ENCODE results near the gene PRKCB.
"Not testable (repeated sequence)": the region's sequence is repeated elsewhere in the genome, so short reads cannot be mapped to it uniquely, and the experiment has no call there.

Gene PRKCB

GRCh38 chr16:24191876-24192402, 356.2 kb downstream of the PRKCB start:
- DNase-seq: no peak

DNA sequence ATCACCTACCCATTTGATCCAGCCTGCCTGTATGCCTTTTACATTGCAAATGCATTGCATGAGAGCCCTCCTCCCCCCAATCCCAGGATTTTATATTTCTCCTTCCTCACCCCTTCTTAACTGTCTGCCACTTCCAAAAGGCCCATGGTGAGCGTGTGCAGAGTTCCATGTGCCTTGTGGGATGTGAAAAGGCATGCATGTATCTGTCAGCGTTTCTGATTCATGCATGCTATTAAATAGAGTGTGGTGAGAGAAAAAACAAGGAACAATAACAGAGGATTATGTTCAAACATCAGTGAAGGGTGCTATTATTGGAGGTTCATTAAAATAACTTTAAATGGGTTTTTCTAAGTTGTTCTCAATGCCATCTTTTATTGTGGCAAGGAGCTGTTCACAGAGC, 359.4 kb downstream of the PRKCB start:
- DNase-seq: no peak

DNA sequence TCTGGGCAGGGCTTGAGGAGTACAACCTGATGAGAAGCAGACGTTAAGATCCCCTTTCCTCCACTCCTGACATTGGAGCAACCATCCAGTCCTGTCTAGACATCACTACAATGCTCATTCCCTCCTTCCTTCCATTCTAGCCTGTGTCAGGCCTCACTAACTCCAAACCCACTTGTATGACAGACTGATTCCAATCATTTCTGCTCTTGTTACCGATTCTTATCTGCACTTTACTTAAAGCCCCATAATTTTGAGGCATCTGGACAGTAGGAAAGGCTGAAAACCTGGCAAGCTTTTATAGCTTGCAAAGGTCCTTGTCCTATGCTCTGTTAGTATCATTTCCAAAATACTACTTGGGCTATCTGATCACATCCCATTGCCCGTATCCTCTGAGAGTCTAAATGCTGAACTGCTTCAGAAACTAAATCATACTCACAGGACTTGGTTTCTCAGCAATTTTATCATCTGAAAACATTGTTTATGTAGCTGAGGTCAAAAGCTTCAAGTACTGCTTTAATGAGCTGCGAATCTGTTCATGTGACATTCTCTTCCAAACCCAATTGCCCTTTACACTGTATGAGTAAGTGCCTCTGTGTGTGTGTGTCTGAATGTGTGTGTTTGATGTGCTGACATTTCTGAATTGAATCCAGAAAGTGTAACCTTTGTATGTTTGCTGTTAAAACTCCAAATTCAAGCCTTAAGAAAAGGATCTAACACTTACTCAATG, 363.2 kb downstream of the PRKCB start:
- no peak for DNase-seq

DNA sequence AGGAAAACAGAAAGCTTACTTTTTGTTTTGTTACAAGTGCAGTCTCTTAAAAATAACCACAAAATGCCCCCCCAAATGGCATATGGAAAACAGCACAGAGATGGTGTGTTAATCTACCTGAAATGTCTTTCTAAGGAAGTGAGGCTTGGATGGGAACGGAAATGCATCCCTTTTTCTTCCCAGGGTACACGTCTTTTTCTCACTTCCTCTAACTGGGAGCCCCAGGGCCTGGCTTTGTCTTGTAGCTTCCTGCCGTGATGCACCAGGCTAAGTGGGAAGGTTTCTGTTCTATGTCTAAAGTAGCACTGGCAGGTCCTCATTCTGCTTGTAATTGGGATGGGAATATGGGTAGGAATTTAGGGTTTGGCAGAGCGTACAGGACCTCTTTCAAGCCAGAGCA, 367.9 kb downstream of the PRKCB start:
- DNase-seq: no peak

DNA sequence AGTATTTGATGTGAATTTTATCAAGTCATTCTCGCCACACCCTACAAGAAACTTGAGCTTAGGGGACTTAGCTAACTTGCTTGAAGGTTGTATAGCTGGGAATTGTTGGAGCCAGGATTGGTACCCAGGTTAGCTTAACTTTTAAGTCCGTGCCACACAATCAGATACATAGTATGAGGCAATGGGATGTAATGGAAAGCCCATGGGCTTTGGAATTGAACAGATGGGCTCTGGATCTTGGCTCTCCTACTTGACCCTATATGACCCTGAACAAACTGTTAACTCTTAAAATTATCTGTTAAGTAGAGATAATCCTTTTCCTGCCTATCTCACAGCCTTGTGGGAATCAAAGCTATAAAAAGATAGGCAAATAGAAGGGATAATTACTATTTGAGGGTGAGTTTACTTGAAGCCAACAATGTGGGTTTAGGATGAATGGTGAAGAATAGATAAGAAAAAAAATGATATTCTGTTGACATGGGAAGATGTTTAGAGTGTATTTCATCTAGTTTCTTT, 368.4 kb downstream of the PRKCB start:
- DNase-seq: no peak

DNA sequence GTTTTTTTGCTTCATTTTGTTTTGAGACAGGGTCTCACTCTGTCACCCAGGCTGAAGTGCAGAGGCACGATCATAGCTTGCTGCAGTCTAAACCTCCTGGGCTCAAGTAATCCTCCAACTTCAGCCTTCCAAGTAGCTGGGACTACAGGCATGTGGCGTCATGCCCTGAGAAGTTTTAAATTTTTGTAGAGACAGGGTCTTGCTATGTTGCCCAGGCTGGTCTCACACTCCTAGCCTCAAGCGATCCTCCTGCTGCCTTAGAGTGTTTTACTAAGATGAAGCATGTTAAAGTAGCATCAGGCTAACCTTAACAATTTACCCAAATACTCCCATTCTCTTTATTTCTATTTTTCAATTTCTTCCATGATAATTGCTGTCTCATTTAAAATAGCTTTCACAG, 371.1 kb downstream of the PRKCB start:
- no peak for DNase-seq

DNA sequence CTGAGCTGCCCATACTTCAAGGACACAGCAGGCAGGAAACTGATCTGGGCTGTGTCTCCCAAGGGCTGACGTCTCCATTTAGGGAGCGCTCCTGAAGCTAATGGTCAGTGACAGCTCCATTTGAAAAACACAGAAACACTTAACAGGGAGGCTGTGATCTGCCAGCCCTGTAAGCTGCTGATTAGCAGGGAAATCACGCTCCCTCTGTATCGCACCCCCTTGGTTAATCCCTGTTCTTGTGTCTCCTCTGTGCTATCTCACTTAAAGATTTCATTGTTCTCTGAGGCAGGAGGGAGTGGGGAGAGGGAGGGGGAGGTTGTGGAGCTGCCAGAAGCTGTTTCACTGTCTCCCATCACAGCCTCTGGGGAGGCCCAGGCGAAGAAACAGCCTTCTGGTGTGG, 372.9 kb downstream of the PRKCB start:
- no peak for DNase-seq

DNA sequence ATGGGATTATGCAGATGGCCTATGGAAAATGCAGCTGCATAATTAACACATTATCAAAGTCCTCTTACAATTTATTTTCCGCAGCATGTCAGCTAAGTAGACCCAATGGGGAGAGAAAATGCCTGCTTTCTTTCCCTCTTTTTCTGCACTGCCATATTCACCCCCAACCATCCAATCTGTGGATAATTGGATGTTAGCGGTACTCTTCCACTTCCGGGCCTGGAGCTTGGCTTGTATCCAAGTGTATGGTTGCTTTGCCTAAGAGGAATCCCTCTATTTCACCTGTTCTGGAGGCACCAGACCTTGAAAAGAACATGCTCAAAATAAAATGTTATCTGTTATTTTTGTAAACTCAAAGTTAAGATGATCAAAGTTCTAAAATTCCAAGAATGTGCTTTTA, 379.2 kb downstream of the PRKCB start:
- DNase-seq: no peak

DNA sequence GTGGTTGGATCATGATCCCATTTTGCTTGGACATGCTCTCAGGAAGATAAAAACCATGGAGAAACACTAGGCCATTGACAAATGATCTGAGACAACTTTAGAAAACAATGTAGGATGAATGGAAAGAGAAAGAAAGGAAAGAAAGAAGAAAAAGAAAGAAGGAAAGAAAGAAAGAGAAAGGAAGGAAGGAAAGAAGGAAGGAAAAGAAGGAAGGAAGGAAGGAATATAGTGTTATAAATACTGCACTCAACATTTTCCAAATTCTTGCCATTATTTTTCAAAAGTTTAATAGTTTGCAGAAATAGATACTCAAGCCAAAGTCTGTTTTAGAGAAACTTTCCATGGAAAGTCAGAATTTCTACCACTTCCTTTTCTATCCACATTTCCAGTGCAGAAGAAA, 381.2 kb downstream of the PRKCB start:
- no peak for DNase-seq

DNA sequence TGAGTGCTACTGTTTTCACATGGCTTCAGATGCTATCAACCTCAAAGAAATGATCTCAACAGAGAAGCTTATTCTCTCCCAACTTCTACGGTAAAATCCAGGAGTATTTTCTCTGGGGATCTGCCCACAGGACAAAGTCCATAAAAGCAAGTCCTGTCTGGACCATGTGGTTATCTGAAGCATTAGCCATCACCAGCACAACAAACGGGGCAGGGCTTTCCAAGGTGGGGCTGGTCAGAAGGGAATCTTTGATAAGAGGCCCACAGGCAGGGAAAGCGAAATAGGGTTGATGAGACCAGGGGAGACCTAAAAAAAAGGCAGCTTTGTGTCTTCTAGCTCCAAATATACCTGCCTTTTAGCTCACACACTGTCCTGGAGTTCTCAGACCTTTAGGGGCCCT, 381.7 kb downstream of the PRKCB start:
- DNase-seq: no peak

GRCh38 chr16:24218299-24218698, 382.5 kb downstream of the PRKCB start:
- DNase-seq: no peak

DNA sequence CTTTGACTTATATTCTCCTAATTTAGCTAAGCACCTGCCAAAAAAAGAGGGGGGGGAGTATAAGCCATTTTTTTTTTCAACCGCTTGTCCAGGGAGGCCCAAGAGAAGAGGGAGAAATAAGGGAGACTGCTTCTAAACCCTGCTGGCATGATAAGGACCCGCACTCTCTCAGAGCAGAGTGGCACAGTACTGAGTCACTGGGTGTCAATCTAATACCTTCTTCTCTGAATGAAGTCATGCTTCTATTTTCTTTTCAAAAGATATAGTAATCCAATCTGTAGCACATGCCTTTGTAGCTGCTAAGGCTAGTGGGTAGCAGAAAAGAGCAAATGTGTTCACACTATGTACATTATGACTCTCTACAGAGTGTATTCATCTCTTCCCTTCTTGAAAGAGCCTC, 385.4 kb downstream of the PRKCB start:
- DNase-seq: no peak

DNA sequence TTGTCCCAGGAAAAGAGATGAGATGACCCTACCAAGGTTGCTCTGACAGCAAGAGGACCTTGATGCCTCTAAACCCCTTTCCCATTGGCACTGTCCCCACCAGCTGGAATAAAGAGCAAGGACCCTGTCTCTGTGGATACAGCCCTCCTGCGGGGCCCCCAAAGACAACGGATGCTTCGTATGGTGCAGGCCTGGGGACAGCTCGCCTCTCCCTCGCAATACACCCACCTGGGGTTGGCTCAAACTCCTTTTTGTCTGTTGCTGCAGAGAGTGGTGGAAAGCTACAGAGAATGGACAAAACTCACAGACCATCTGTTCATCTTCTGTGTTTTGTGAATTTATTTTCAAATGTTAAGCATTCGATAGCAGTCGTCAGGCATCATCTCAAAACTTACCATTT, 392.7 kb downstream of the PRKCB start:
- no peak for DNase-seq

DNA sequence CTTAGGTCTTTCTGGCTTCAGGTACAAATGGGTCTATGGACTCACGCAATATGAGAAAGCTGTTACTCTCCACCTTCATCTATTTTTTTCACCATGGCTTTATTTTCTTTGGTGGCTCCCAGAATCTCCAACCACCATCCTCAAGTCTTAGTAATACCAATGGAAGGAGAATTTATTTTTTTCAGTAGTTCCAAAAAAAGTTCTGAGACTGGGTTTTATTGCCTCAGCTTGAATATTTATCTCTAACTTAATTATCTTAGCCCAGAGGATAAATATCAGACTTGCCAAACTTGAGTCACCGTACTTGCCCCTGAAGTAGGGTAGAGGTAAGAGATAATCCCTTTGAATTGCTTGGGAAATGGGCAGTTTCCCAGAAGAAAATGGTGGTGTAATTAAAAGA, 397.2 kb downstream of the PRKCB start:
- no peak for DNase-seq

- no peak for DNase-seq
Observed at GRCh38 chr16:24234737-24235136, 399.0 kb downstream of the PRKCB start.

DNA sequence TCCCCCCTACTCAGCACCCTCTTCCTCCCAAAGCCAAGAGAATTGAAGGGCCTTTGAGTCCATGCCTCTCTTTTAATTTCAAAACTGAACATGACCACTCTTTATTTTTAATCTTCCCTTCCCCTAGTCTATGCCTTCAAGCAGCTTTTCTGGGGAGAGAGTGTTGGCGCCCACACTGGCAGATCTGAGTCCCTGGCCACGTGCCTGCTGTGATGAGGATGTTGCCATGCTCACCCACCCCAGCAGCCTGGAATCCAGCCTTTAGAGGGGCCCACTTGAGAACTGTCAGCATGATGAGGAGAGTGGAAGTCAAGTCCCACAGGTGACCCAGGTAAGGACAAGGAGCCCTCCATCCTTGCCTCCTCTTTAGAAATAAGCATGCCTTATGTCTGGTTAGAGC, 400.0 kb downstream of the PRKCB start:
- no peak for DNase-seq

GRCh38 chr16:24238846-24239245, 403.1 kb downstream of the PRKCB start:
- not testable (repeated sequence) for DNase-seq

DNA sequence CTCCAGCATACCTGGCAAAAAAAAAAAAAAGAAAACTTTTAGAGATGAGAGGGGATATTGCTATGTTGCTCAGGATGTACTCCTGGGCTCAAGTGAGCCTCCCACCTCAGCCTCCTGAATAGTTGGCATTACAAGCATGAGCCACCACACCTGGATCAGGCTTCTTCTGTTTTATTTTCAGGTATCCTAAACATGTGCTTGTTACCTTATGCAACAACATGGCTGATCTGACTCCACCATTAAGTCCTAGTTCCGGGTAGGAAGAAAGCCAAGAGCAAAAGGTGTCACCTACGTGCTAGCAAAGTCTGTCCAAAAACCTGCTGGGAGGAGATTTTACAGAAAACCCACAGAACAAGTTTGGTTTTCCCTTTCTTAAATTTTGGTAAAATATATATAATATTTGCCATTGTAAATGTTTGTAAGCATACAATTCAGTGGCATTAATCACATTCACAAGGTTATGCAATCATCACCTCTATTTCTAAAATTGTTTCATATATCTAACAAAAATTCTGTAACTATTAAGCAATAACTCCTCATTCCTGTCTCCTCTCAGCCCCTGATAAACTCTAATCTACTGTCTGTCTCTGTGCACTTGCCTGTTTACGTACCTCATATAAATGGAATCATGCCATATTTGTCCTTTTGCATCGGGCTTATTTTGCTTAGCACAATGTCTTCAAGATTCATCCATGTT, 411.3 kb downstream of the PRKCB start:
- no peak for DNase-seq

GRCh38 chr16:24253192-24253591, 417.4 kb downstream of the PRKCB start:
- peak; percentile 33 for DNase-seq

GRCh38 chr16:24255456-24256371, 419.9 kb downstream of the PRKCB start, which contains the start of gene CACNG3:
Gene CACNG3, plus strand, starts transcription at chr16:24256335. Its CDS starts 420 bp downstream, at chr16:24256755.
- DNase-seq: peak; percentile 39

- no peak for DNase-seq
Observed at GRCh38 chr16:24257958-24258357, 422.2 kb downstream of the PRKCB start.

- DNase-seq: no peak
Observed at GRCh38 chr16:24258791-24259190, 423.0 kb downstream of the PRKCB start.

DNA sequence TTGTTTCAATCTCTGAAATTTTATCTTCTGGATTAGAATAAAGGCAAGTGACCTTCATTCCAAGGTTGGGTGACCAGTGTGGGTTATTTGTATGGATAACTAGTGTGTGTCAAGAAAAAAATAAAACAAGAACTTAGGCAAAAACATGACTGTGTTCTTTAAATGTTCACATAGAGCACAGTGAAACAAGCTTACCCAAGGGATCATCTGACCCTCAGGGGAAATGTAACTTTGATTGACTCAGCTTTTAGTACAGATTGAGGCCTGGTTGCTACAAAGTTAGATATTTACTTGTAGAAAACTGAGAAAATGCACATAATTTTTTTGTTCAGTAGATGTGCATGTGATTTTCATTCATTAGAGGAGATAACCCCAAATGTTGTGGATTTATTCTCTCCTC, 427.0 kb downstream of the PRKCB start:
- DNase-seq: no peak

Data from activated CD4-positive, CD25-positive, alpha-beta regulatory T cell treated with anti-CD3 and anti-CD28 coated beads, Interleukin-2, amount 50 U/mL, for 72 hours (primary cell).